HepG2 (cell line): ENCODE measurements around the gene DNLZ. TPM values are rescaled to one million over a fixed set of nuclear protein-coding genes. Genes with fewer than 3 reads are reported as not detected.

Experiments used
- CAMTA2 ChIP-seq: sonication (generic); formaldehyde crosslinking; IDR thresholded peaks from 2 replicates; pipeline ENCODE4 v1.4.0; 2020; ENCODE audit warnings: mild to moderate bottlenecking, missing genetic modification reagents, borderline replicate concordance
- CEBPG ChIP-seq: IDR thresholded peaks from 2 replicates; pipeline ENCODE4 v1.6.1; 2016
- FOSL2 ChIP-seq: sonication (generic); formaldehyde crosslinking; IDR thresholded peaks from 2 replicates; pipeline ENCODE4 v1.4.0; 2020; ENCODE audit warnings: missing genetic modification reagents
- MIER2 ChIP-seq: IDR thresholded peaks from 2 replicates; pipeline ENCODE4 v1.6.1; 2016; ENCODE audit warnings: missing biosample characterization, missing genetic modification reagents
- NRL ChIP-seq: sonication (generic); formaldehyde crosslinking; IDR thresholded peaks from 2 replicates; pipeline ENCODE4 v1.5.0; 2020; ENCODE audit warnings: missing genetic modification reagents, mild to moderate bottlenecking, moderate library complexity, borderline replicate concordance
- PAX8 ChIP-seq: sonication (generic); formaldehyde crosslinking; IDR thresholded peaks from 2 replicates; pipeline ENCODE4 v1.8.0; 2022; ENCODE audit warnings: mild to moderate bottlenecking, missing genetic modification reagents, borderline replicate concordance
- RBFOX2 ChIP-seq: fragments of 200-400 bp; formaldehyde crosslinking; IDR thresholded peaks from 2 replicates; pipeline ENCODE4 v1.6.1; 2017; ENCODE audit warnings: low read depth, mild to moderate bottlenecking, low read length
- RXRB ChIP-seq: IDR thresholded peaks from 2 replicates; pipeline ENCODE4 v1.6.1; 2016; ENCODE audit warnings: borderline replicate concordance, missing genetic modification reagents, missing compliant biosample characterization
- SMARCE1 ChIP-seq: fragments of 450-650 bp; IDR thresholded peaks from 2 replicates; pipeline ENCODE4 v1.6.1; 2017; ENCODE audit warnings: borderline replicate concordance
- SNRNP70 ChIP-seq: fragments of 200-400 bp; formaldehyde crosslinking; IDR thresholded peaks from 2 replicates; pipeline ENCODE4 v1.6.1; 2017; ENCODE audit warnings: mild to moderate bottlenecking, low read depth, low read length, moderate library complexity
- U2AF1 ChIP-seq: fragments of 200-400 bp; formaldehyde crosslinking; optimal IDR thresholded peaks from 2 replicates; pipeline ENCODE3; 2017; ENCODE audit warnings: mild to moderate bottlenecking, low read depth, low read length
- ZIK1 ChIP-seq: sonication (generic); formaldehyde crosslinking; IDR thresholded peaks from 2 replicates; pipeline ENCODE4 v1.5.0; 2020; ENCODE audit warnings: mild to moderate bottlenecking, low read depth, missing genetic modification reagents, borderline replicate concordance
- ZNF329 ChIP-seq: sonication (generic); formaldehyde crosslinking; IDR thresholded peaks from 2 replicates; pipeline ENCODE4 v1.9.0; 2021; ENCODE audit warnings: low read depth, mild to moderate bottlenecking, missing genetic modification reagents
- ZNF383 ChIP-seq: sonication (generic); formaldehyde crosslinking; IDR thresholded peaks from 2 replicates; pipeline ENCODE4 v1.4.0; 2020; ENCODE audit warnings: missing genetic modification reagents, mild to moderate bottlenecking, borderline replicate concordance
- ZNF619 ChIP-seq: sonication (generic); formaldehyde crosslinking; IDR thresholded peaks from 2 replicates; pipeline ENCODE4 v1.4.0; 2020; ENCODE audit warnings: mild to moderate bottlenecking, missing genetic modification reagents
- ZNF75D ChIP-seq: sonication (generic); formaldehyde crosslinking; IDR thresholded peaks from 2 replicates; pipeline ENCODE4 v1.8.1; 2023; ENCODE audit warnings: missing genetic modification reagents, mild to moderate bottlenecking, borderline replicate concordance
- ZNF772 ChIP-seq: sonication (generic); formaldehyde crosslinking; IDR thresholded peaks from 2 replicates; pipeline ENCODE4 v1.5.0; 2020; ENCODE audit warnings: mild to moderate bottlenecking, missing genetic modification reagents
- ZSCAN9 ChIP-seq: IDR thresholded peaks from 2 replicates; pipeline ENCODE4 v1.6.1; 2016; ENCODE audit warnings: borderline replicate concordance
- polyA plus RNA-seq, 8 experiments: library from polyadenylated mRNA; depleted of rRNA in 3 of 8; stranded (reverse) in 7 of 8; unstranded in 1 of 8; fragments of >200 nt; fragmentation: Illumina TruSeq in 4 of 8; extraction: Trizol in 4 of 8; gene quantifications; 2 replicates each; pipeline versions ENCODE4 v1.2.1 to v1.2.3, GENCODE V29; 2011 to 2016; ENCODE audit warnings: low read depth in 4 of 8, missing spikeins in 1 of 8, mixed read lengths in 1 of 8; ENCODE audit not compliant: insufficient read depth in 1 of 8
- total RNA-seq, 5 experiments: library from RNA; depleted of rRNA; stranded (reverse); fragments of >200 nt; fragmentation: Illumina TruSeq; extraction: Trizol; gene quantifications; 2 replicates each; pipeline ENCODE4 v1.2.3, GENCODE V29; 2016; ENCODE audit warnings: low read depth in 1 of 5
- TF ChIP-seq, protein P1 (sequence below): sonication (generic); formaldehyde crosslinking; IDR thresholded peaks from 2 replicates; pipeline ENCODE4 v1.4.0; 2020; ENCODE audit warnings: missing genetic modification reagents
- TF ChIP-seq, protein P2 (sequence below): sonication (generic); formaldehyde crosslinking; IDR thresholded peaks from 2 replicates; pipeline ENCODE4 v1.4.0; 2020; ENCODE audit warnings: missing genetic modification reagents, mild to moderate bottlenecking, borderline replicate concordance
- TF ChIP-seq, protein P3 (sequence below): sonication (generic); formaldehyde crosslinking; IDR thresholded peaks from 2 replicates; pipeline ENCODE4 v1.8.1; 2023; ENCODE audit warnings: mild to moderate bottlenecking, missing genetic modification reagents, borderline replicate concordance
- TF ChIP-seq, protein P4 (sequence below): sonication (generic); formaldehyde crosslinking; IDR thresholded peaks from 2 replicates; pipeline ENCODE4 v1.4.0; 2020; ENCODE audit warnings: mild to moderate bottlenecking, missing genetic modification reagents

Gene DNLZ
- total and polyA plus RNA-seq, 2 of the 13 experiments (the other 11 are each of a cell fraction or from before 2014, with no cell fraction given) = 3.4 to 8.0 TPM

DNA sequence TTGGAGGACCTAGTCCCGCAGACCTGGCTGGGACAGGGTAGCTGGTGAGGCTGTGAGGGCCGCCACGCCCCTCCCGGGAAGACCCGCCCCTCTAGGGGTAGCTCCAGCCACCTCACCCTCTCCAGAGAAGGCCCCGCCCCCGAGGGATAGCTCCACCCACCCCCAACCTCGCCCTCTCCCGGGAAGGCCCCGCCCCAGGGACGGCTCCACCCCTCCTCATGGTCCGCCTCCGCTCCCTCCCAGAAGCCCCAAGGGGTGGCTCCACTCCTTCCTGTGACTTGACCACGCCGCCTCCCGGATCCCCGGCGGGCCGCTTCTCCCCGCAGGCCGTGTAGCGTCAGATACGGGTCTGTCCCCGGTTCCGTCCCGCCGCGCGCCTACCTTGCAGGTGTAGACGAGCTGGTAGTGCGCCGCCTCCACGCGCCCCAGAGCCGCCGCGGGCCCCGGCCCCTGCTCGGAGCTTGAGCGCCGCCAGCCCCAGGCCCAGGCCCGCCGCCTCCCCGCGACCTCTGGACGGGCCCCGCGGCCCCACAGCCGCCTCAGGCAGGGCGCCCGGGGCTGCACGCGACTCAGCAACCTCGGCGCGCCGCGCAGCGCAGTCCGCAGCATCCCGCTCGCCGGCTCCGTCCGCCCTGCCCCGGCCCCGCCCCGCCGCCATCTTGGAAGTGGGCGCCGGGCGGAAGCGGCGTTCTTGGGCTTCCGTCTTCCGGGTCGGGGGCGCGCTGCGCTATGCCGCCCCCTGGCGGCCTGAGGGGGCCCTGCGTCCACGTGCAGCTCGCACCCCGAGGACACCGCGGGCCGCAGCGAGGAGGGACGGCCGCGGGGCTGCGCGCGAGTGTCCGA is at the start of gene DNLZ (continued):
- peak; percentile 52; the same call in 1 of the 2 replicates for TF ChIP-seq RXRB (CRISPR knock-in tag)
- no peak for TF ChIP-seq CAMTA2 (CRISPR knock-in tag)
- peak; percentile 44; the same call in 1 of the 2 replicates for TF ChIP-seq MIER2 (CRISPR knock-in tag)
- TF ChIP-seq SNRNP70 = no peak
- TF ChIP-seq NRL (CRISPR knock-in tag) = peak; percentile 46; the same call in 1 of the 2 replicates
- TF ChIP-seq, protein P1, sequence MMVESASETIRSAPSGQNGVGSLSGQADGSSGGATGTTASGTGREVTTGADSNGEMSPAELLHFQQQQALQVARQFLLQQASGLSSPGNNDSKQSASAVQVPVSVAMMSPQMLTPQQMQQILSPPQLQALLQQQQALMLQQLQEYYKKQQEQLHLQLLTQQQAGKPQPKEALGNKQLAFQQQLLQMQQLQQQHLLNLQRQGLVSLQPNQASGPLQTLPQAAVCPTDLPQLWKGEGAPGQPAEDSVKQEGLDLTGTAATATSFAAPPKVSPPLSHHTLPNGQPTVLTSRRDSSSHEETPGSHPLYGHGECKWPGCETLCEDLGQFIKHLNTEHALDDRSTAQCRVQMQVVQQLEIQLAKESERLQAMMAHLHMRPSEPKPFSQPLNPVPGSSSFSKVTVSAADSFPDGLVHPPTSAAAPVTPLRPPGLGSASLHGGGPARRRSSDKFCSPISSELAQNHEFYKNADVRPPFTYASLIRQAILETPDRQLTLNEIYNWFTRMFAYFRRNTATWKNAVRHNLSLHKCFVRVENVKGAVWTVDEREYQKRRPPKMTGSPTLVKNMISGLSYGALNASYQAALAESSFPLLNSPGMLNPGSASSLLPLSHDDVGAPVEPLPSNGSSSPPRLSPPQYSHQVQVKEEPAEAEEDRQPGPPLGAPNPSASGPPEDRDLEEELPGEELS (CRISPR knock-in tag) = no peak
- TF ChIP-seq, protein P2, sequence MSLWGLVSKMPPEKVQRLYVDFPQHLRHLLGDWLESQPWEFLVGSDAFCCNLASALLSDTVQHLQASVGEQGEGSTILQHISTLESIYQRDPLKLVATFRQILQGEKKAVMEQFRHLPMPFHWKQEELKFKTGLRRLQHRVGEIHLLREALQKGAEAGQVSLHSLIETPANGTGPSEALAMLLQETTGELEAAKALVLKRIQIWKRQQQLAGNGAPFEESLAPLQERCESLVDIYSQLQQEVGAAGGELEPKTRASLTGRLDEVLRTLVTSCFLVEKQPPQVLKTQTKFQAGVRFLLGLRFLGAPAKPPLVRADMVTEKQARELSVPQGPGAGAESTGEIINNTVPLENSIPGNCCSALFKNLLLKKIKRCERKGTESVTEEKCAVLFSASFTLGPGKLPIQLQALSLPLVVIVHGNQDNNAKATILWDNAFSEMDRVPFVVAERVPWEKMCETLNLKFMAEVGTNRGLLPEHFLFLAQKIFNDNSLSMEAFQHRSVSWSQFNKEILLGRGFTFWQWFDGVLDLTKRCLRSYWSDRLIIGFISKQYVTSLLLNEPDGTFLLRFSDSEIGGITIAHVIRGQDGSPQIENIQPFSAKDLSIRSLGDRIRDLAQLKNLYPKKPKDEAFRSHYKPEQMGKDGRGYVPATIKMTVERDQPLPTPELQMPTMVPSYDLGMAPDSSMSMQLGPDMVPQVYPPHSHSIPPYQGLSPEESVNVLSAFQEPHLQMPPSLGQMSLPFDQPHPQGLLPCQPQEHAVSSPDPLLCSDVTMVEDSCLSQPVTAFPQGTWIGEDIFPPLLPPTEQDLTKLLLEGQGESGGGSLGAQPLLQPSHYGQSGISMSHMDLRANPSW (CRISPR knock-in tag) = no peak
- peak; percentile 31 for TF ChIP-seq FOSL2 (CRISPR knock-in tag)
- TF ChIP-seq CEBPG (CRISPR knock-in tag) = peak; percentile 25; the same call in 1 of the 2 replicates
- TF ChIP-seq RBFOX2 = peak; percentile 89
- 0 out of 2 replicates have a peak, but pooled peaks have one; percentile 31 for TF ChIP-seq ZNF619 (CRISPR knock-in tag)
- TF ChIP-seq ZNF75D (CRISPR knock-in tag) = no peak
- TF ChIP-seq ZSCAN9 = peak; percentile 39; the same call in 1 of the 2 replicates
- TF ChIP-seq, protein P3, sequence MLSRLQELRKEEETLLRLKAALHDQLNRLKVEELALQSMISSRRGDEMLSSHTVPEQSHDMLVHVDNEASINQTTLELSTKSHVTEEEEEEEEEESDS (CRISPR knock-in tag) = peak; percentile 52; the same call in 1 of the 2 replicates
- no peak for TF ChIP-seq SMARCE1
- 0 out of 2 replicates have a peak, but pooled peaks have one; percentile 34 for TF ChIP-seq ZIK1 (CRISPR knock-in tag)
- peak; percentile 88; the same call in 1 of the 2 replicates for TF ChIP-seq ZNF329
- peak; percentile 94; the same call in 1 of the 2 replicates for TF ChIP-seq PAX8 (CRISPR knock-in tag)
- no peak for TF ChIP-seq ZNF772
- TF ChIP-seq, protein P4, sequence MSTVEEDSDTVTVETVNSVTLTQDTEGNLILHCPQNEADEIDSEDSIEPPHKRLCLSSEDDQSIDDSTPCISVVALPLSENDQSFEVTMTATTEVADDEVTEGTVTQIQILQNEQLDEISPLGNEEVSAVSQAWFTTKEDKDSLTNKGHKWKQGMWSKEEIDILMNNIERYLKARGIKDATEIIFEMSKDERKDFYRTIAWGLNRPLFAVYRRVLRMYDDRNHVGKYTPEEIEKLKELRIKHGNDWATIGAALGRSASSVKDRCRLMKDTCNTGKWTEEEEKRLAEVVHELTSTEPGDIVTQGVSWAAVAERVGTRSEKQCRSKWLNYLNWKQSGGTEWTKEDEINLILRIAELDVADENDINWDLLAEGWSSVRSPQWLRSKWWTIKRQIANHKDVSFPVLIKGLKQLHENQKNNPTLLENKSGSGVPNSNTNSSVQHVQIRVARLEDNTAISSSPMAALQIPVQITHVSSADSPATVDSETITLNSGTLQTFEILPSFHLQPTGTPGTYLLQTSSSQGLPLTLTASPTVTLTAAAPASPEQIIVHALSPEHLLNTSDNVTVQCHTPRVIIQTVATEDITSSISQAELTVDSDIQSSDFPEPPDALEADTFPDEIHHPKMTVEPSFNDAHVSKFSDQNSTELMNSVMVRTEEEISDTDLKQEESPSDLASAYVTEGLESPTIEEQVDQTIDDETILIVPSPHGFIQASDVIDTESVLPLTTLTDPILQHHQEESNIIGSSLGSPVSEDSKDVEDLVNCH = no peak
- no peak for TF ChIP-seq U2AF1
- TF ChIP-seq ZNF383 = peak; percentile 92; the same call in 1 of the 2 replicates
